Neuronal stem cell (in vitro differentiated cells): ENCODE results near the gene SIM2.

Source experiments
- DNase-seq: peaks from one replicate; pipeline ENCODE4 v3.0.0-alpha.2; 2013; ENCODE audit warnings: low spot score
- H2AFZ ChIP-seq: one replicate; pipeline ENCODE4 v1.6.1; 2013; ENCODE audit warnings: mild to moderate bottlenecking, low read length, inconsistent platforms
- H2AK5ac ChIP-seq: 2 replicates; pipeline ENCODE4 v1.6.1; 2013; ENCODE audit warnings: low read depth, mild to moderate bottlenecking, inconsistent platforms, low read length, moderate library complexity, mixed read lengths
- H2BK120ac ChIP-seq: 2 replicates; pipeline ENCODE4 v1.6.1; 2013; ENCODE audit warnings: low read depth, mild to moderate bottlenecking, inconsistent platforms, low read length, moderate library complexity, mixed read lengths
- H2BK12ac ChIP-seq: one replicate; pipeline ENCODE4 v1.6.1; 2013; ENCODE audit warnings: low read length, inconsistent platforms
- H2BK15ac ChIP-seq: 2 replicates; pipeline ENCODE4 v1.6.1; 2013; ENCODE audit warnings: mild to moderate bottlenecking, low read length, inconsistent platforms, mixed read lengths
- H2BK5ac ChIP-seq: one replicate; pipeline ENCODE4 v1.6.1; 2013; ENCODE audit warnings: inconsistent platforms, mild to moderate bottlenecking, low read length, moderate library complexity
- H3K14ac ChIP-seq: one replicate; pipeline ENCODE4 v1.6.1; 2013; ENCODE audit warnings: low read length, inconsistent platforms
- H3K18ac ChIP-seq: 2 replicates; pipeline ENCODE4 v1.6.1; 2013; ENCODE audit warnings: low read length, inconsistent platforms
- H3K23ac ChIP-seq: 2 replicates; pipeline ENCODE4 v1.6.1; 2013; ENCODE audit warnings: low read depth, mild to moderate bottlenecking, mixed read lengths, low read length, inconsistent platforms; ENCODE audit not compliant: poor library complexity
- H3K27ac ChIP-seq: replicated peaks from 3 replicates; pipeline ENCODE4 v1.5.1; 2013; ENCODE audit warnings: low read length, inconsistent platforms
- H3K27me3 ChIP-seq, 3 experiments: 2 replicates each; pipeline ENCODE4 v1.6.1; 2013; ENCODE audit warnings: low read length in 3 of 3, mild to moderate bottlenecking in 2 of 3, inconsistent platforms in 1 of 3, low read depth in 1 of 3, mixed read lengths in 1 of 3, moderate library complexity in 1 of 3; ENCODE audit not compliant: control insufficient read depth in 3 of 3, insufficient read depth in 3 of 3
- H3K36me3 ChIP-seq, 2 donors: replicated peaks in 1 of 2; 2 replicates each; pipeline ENCODE4 v1.6.1; 2013; ENCODE audit warnings: low read length in 2 of 2; ENCODE audit not compliant: control insufficient read depth in 2 of 2, insufficient read depth in 2 of 2
- H3K4ac ChIP-seq: 2 replicates; pipeline ENCODE4 v1.6.1; 2013; ENCODE audit warnings: inconsistent platforms, mild to moderate bottlenecking, low read length, moderate library complexity
- H3K4me1 ChIP-seq, 2 donors: 1 replicate in 1 of 2; 2 replicates in 1 of 2; pipeline ENCODE4 v1.6.1; 2013; ENCODE audit warnings: low read length in 2 of 2, low read depth in 1 of 2; ENCODE audit not compliant: control insufficient read depth in 2 of 2, insufficient read depth in 1 of 2
- H3K4me2 ChIP-seq: one replicate; pipeline ENCODE4 v1.6.1; 2013; ENCODE audit warnings: mild to moderate bottlenecking, low read length, inconsistent platforms; ENCODE audit not compliant: insufficient read depth, poor library complexity, severe bottlenecking
- H3K4me3 ChIP-seq, 2 donors: 2 replicates each; pipeline ENCODE4 v1.5.1; 2013; ENCODE audit warnings: low read length in 2 of 2, mild to moderate bottlenecking in 2 of 2, inconsistent platforms in 1 of 2, moderate library complexity in 1 of 2
- H3K79me1 ChIP-seq: one replicate; pipeline ENCODE4 v1.6.1; 2013; ENCODE audit warnings: low read depth, mild to moderate bottlenecking, inconsistent platforms, low read length, moderate library complexity
- H3K9ac ChIP-seq: one replicate; pipeline ENCODE4 v1.6.1; 2013; ENCODE audit warnings: mild to moderate bottlenecking, low read depth, low read length, inconsistent platforms; ENCODE audit not compliant: poor library complexity
- H3K9me3 ChIP-seq, 2 donors: replicated peaks in 1 of 2; 2 replicates each; pipeline versions ENCODE3 to v1.6.1; 2013; ENCODE audit warnings: low read length in 2 of 2, mild to moderate bottlenecking in 2 of 2, inconsistent platforms in 1 of 2, low read depth in 1 of 2, mixed read lengths in 1 of 2, moderate library complexity in 1 of 2; ENCODE audit not compliant: control insufficient read depth in 2 of 2, insufficient read depth in 1 of 2
- H4K8ac ChIP-seq: one replicate; pipeline ENCODE4 v1.6.1; 2013; ENCODE audit warnings: low read depth, mild to moderate bottlenecking, inconsistent platforms, low read length, moderate library complexity
- H4K91ac ChIP-seq: one replicate; pipeline ENCODE4 v1.6.1; 2013; ENCODE audit warnings: low read length, low read depth, mild to moderate bottlenecking, inconsistent platforms; ENCODE audit not compliant: poor library complexity
- WGBS, 2 donors: extraction: QIAGEN DNeasy Blood & Tissue Kit; methylation state at CpG; one replicate each; pipeline ENCODE4 v1.1.7; 2013; ENCODE audit warnings: missing lambda C conversion rate in 2 of 2, mixed read lengths in 1 of 2; ENCODE audit not compliant: insufficient read length in 2 of 2, insufficient replicate concordance in 1 of 2; ENCODE audit errors: extremely low coverage in 2 of 2; 5-methylcytosine and 5-hydroxymethylcytosine counted together

SIM2 gene

GRCh38 chr21:36684957-36685714 lies 13.8 kb upstream of the SIM2 start:
- Histone ChIP-seq H3K4me3 (no peak overlapping the region), H3K4me1 (no peaks in the 10 kb centered on the region), H2AFZ (no peak overlapping the region), H3K79me1 (no peaks in the 10 kb centered on the region), H2BK120ac (no peak overlapping the region), H2AK5ac (no peak overlapping the region), H4K91ac (no peak overlapping the region), H3K23ac (no peak overlapping the region), H3K4me2 (no peak overlapping the region), H2BK12ac (no peak overlapping the region), H3K36me3 (no peaks in the 10 kb centered on the region), H4K8ac (no peak overlapping the region), H3K4ac (no peak overlapping the region), H3K27me3 (peaks cover 0 to 71% (median 3%) of the 10 kb centered on the region in 3 experiments), H3K14ac (no peak overlapping the region), H3K9ac (no peak overlapping the region), H3K9me3 (peaks cover 0 to 10% of the 10 kb centered on the region in 2 donors), H2BK15ac (no peak overlapping the region), H3K27ac (no peak overlapping the region), H2BK5ac (no peak overlapping the region), H3K18ac (no peak overlapping the region)
- WGBS, 2 donors, result no CpG with 5 or more reads among the region's 2 CpGs
- no peak for DNase-seq

DNA sequence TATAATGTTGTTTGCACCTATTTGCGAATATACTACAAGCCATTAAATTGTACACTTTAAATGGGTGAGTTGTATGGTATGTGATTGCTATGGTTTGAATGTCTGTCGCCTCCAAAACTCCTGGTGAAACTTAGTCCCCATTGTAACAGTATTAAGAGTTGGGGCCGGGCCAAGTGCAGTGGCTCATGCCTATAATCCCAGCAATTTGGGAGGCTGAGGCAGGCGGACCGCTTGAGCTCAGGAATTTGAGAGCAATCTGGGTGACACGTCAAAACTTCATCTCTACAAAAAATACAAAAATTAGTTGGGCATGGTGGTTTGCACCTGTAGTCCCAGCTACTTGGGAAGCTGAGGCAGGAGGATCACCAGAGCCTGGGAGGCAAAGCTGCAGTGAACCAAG lies 12.0 kb upstream of the SIM2 start:
- Histone ChIP-seq H2BK15ac (no peak overlapping the region), H3K4ac (no peak overlapping the region), H3K4me3 (no peak overlapping the region), H3K79me1 (no peaks in the 10 kb centered on the region), H3K4me2 (no peak overlapping the region), H2AK5ac (no peak overlapping the region), H2BK5ac (no peak overlapping the region), H3K4me1 (no peaks in the 10 kb centered on the region), H3K9ac (no peak overlapping the region), H3K23ac (no peak overlapping the region), H2AFZ (no peak overlapping the region), H3K27me3 (peaks cover 4 to 82% (median 21%) of the 10 kb centered on the region in 3 experiments), H4K91ac (no peak overlapping the region), H3K18ac (no peak overlapping the region), H3K27ac (no peak overlapping the region), H3K14ac (no peak overlapping the region), H2BK12ac (no peak overlapping the region), H2BK120ac (no peak overlapping the region), H3K36me3 (no peaks in the 10 kb centered on the region), H4K8ac (no peak overlapping the region), H3K9me3 (peaks cover 0 to 4% of the 10 kb centered on the region in 2 donors)
- WGBS, 2 donors, result no CpG with 5 or more reads among the region's 6 CpGs
- DNase-seq, result no peak

DNA sequence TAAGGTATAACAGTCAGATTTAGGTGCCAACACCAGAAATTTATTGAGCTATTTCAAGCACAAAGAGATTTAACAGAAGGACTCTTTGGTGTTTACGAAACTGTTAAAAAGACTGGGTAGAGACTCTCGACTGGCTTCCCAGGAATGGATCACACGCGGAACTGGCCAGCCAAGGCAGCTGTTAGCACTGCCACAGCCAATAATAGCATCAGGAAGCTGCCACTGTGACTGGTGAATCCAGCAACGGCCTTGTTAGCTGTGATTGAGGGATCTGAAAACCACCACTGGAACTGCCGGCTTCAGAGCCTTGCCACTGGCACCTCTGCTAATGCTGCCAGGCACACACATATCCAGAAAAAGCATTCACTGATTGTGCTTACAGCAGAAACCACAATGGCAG lies 10.6 kb upstream of the SIM2 start:
- Histone ChIP-seq H2BK5ac (no peak overlapping the region), H3K9ac (no peak overlapping the region), H3K23ac (no peak overlapping the region), H3K4me2 (no peak overlapping the region), H2BK15ac (no peak overlapping the region), H3K27ac (no peak overlapping the region), H4K91ac (no peak overlapping the region), H2BK12ac (no peak overlapping the region), H4K8ac (no peak overlapping the region), H3K4me3 (no peak overlapping the region), H3K4ac (no peak overlapping the region), H3K79me1 (no peaks in the 10 kb centered on the region), H3K9me3 (peaks cover 0 to 4% of the 10 kb centered on the region in 2 donors), H3K4me1 (no peaks in the 10 kb centered on the region), H3K14ac (no peak overlapping the region), H3K36me3 (no peaks in the 10 kb centered on the region), H3K18ac (no peak overlapping the region), H2BK120ac (no peak overlapping the region), H2AFZ (no peak overlapping the region), H2AK5ac (no peak overlapping the region), H3K27me3 (peaks cover 9 to 89% (median 34%) of the 10 kb centered on the region in 3 experiments)
- WGBS, 2 donors, result no CpG with 5 or more reads among the region's 6 CpGs
- DNase-seq, result no peak

DNA sequence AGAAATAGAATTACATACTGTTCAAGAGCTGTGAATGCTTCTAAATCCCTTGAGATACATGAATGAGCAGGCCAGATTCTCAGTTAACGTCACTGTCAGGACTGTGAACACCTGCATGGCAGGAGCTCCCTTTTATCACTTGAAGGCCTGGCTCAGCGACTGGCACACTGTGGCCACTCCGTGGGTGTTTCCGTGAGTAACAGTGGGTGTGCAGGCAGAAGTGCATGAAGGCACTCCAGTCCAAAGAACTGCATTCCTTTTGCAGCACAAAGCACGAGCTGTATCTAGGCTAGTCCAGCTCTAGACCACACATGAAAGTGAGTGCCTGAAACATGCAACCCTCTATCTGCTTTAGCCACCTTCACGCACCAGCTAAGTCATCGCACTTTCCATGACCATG lies 9.6 kb upstream of the SIM2 start:
- Histone ChIP-seq H3K9ac (no peak overlapping the region), H3K4me1 (no peaks in the 10 kb centered on the region), H3K4me3 (peak overlapping the region in 1 of 2 donors; percentile 31), H4K91ac (no peak overlapping the region), H3K27ac (no peak overlapping the region), H2AK5ac (no peak overlapping the region), H4K8ac (no peak overlapping the region), H3K4ac (no peak overlapping the region), H2BK15ac (no peak overlapping the region), H3K27me3 (peaks cover 17 to 92% (median 44%) of the 10 kb centered on the region in 3 experiments), H3K9me3 (peaks cover 0 to 4% of the 10 kb centered on the region in 2 donors), H3K23ac (no peak overlapping the region), H3K4me2 (no peak overlapping the region), H2BK12ac (no peak overlapping the region), H2BK5ac (no peak overlapping the region), H2BK120ac (no peak overlapping the region), H3K36me3 (no peaks in the 10 kb centered on the region), H2AFZ (no peak overlapping the region), H3K14ac (no peak overlapping the region), H3K18ac (no peak overlapping the region), H3K79me1 (no peaks in the 10 kb centered on the region)
- DNase-seq, result no peak
- no CpG with 5 or more reads among the region's 7 CpGs for WGBS, 2 donors
